ENCODE measurements around the gene RNF227.

Gene RNF227

DNA sequence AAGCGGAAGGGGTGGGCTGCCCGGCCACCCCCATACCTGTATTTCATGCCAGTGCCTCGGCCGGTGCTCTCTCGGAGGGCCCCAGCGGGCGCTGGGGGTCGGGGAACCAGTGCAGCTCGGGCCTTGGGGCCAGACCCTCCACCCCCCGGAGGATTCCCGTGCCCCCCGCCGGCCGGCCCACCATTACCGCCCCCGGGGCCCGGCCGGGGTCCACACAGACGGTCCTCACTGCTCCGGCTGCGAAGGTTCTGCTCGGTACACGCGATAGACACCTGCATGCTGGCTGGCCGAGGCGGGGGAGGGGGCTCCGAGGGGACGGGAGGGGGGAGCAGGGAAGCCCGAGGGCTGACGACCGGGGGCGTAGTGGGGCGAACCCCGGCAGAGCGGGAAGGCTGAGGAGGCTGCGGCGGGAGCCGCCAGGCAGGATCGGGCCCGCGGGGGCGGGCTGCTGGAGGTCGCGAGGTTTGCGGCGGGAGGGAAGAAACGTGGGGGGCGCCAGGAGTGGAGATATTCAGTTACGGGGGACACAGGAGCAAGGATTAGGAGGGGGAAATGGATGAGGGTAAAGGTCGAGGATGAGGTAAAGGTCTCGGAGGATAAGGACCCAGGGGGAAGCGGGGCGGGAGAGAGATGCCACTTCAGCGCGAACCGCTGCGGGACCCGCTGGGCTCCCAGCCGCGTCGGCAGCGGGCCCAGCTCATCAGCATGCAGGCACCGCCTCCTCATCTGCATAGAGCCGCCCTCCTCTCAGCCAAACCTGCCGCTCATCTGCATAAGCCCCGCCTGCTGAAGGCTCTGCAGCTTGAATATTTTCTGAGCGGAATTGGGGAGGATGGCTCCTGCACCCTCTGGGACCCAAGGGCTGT lies 13.3 kb upstream of the RNF227 start, which contains the start of gene KCNAB3:
Gene KCNAB3, minus strand, starts transcription at position 699 of the 866 bp plus-strand sequence. Its CDS starts 421 bp downstream, at position 278.
- peak; percentile 20 for DNase-seq

DNA sequence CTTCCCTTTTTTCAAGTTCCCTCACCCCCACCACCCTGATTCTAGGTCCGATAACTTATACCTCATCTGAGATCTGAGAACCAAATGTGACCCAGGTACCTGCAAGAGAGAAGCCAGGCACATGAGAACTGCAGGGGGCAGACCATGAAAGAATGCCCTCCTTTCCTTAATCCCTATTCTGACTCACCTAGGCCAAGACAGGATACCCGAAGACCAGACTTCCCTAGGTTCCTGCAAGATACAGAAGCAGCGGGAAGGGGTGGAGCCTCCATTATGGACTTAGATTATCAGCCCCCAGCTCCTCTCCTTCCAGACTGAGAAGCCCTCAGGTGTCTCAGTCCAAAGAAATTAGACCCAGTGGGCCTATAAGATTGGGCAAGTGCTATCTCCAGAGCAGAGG lies 11.5 kb upstream of the RNF227 start:
- DNase-seq = no peak

DNA sequence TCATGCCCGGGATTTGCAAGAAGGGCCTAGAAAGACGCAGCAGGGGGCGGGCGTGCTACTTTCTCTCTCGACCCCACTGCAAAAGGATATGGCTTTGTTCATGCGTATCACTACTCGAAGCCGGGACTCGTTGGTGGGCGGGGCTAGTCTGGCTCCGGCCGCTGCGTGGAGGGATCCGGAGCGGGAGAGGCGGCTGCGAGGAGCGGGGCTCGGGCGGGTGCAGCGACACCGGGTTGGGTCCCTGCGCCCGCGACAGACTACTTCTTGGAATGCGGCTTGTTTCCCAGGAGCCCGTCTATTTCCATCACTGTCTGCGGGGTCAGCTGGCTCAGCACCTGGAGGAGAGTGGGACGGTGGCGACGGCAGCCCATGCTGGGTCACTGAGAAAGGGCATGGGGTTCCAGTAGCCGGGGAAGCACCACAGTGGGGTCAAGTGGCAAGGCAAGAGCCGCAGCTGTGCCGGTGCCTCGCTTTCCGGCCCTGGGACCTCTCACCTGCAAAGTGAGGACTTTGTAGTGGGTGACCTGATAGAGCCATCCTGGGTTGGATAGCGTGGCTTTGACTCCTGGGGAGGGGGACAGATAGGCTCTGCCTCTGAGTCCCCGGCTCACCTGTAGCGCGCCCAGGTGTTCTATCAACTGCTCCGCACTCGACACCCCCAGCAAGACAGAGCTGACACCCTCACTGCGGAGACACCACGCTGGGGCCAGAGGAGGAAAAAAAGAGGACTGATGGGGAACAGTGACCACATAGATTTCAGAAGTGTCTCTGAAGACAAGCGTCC lies 6.9 kb upstream of the RNF227 start:
- DNase-seq = peak; percentile 51

DNA sequence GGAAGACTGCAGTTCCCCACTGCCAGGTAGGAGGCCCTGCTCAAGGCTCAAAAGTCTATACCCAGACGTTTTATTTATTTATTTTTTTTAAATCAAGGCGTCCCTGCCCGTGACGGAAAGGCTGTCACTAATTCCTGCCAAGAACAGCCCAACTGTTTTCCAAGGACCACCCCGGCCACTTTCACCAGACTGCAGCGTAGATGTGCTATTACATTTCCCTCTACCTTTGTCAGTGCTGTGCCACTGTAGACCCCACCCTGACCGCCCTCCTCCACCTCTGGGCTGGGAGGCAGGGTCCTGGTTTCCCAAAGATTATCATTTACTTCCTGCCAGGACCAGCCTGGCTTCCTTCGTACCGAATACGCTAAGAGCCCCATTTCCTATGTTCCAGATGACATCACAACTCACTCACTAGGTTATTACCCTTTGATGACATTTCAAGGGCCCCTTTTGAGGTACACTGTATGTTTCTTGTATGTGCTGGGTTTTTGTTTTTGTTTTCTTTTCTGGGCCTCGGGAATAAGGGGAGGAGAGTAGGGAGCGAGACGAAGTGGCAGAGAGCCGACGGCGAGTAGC lies 6.3 kb upstream of the RNF227 start:
- no peak for DNase-seq

DNA sequence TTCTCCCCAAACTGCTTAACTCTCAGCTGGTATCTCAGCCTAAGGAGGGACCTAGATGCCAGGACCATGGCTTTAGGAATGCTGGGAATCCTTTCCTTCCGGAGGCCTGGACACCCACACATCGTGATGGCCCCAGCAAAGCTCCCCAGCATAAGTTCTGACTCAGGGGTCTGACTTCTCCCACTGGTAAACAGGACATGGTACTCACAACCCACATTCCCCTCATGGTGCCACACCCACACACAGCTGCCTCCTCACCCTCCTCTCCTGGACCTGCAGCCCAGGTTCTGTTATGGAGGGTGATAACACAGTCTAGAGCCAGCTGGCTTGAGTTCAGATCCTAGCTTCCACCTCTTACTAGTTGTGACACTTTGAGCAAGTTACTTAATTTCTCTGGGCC lies 719 bp upstream of the RNF227 start:
- DNase-seq = no peak

DNA sequence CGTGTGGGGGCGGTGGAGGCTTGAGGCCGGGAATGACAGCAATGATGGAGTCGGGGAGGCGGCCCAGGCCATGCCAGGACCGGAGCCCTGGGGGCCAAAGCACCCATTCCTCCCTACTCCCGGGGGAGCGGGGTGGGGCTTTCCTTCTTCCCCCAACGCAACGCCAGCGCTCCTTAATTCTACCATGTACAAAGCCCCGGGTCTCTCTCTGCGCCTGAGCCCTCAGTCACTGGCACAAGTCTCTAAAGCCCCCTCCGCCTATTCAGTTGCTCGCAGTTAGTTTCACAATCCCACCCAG lies 245 bp upstream of the RNF227 start:
- no peak for DNase-seq

DNA sequence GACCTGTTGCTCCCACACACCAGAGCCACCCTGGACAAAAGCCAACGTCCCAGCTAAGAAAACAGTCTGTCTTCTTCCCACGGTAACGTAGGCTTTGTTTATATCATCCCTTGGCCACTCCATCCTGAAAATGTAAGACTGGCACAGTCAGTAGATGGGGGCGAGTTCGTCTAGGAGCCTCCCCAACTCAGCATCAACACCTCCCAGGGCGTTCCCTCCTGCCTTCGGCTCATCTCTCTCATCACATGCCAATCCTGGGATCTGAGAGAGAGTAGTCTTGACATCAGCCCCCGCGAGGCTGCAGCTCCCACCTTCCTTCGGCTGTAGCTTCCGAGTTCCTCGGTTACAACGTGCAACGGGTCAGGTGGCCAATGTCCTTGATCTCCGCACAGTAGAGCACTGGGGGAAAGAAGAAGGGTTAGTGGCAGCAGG lies 894 bp downstream of the RNF227 start:
- DNase-seq = no peak

DNA sequence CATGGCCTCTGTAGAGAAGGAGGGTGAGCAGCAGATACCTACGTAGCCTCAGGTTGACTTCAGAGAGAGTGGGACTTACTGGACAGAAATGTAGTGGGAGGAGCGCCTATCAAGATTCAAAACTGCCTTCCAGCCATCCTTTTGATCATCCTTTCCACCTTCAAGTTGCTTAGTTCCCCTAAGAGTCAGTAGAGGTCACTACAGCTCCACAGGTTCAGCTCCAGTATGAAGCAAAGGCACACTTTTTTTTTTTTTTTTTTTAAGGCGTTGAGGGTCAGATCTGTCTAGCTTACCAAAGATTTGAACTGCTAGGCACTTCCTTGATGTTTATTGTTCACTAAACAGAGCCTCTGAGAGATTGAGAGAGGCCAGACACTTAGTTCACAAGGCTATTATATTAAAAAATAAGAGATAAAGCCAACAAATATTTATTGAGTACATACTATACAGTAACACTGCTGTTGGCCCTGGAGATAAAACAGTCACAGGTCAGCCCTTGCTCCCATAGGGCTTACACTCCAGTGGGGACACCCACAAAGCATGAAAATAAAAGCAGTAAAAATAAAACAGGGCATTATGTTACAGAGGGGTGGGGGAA lies 3.1 kb downstream of the RNF227 start:
- peak; percentile 19 for DNase-seq

DNA sequence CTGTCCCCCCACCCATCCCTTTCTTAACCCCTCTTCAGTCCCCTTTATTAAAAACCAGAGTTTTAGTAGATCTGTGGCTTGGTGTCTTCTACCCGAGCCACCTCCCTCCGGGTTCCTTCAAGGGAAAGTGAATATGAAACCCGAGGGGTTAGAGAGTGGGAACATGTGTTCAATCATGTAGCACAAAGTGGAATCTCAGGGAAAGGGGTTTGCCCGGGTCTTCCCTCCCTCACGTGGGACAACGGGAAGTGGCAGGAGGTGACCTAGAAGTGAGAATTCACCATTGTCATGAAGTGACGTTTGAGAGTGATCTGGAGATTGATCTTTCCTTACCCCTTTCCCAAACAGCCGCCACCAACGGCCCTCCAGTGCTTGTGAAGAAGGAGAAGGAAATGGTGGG lies 5.0 kb downstream of the RNF227 start:
- DNase-seq = no peak

DNA sequence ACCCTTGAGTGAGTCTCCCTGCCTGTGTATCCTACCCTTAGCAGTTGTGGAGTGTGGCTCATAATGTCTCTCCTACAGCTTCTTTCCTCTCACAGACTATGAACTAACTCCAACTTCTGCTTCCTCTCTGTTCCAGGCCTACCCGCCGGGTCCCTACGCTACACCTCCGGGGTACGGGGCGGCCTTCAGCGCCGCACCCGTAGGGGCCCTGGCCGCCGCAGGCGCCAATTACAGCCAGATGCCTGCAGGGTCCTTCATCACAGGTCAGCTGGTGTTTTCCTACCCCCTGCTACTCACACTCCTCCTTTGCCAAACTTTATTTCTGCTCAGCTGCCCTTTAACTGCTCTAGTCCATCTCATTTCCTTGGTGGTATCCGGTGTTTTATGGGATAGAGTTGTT lies 5.4 kb downstream of the RNF227 start:
- no peak for DNase-seq

DNA sequence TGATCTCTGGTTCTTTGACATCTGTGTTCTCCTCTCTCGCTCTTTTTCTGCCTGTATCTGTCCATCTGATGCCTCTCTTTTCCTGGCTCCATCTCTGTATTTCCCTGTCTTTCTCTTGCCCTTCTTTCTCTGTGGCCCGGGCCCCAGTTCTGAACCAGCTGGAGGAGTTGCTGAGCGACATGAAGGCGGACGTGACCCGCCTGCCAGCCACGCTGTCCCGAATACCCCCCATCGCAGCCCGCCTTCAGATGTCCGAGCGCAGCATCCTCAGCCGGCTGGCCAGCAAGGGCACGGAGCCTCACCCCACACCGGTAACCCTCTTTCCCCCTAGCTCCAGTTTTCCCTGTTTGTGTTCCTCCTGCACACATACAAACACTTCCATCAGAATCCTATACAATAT lies 5.8 kb downstream of the RNF227 start:
- no peak for DNase-seq

DNA sequence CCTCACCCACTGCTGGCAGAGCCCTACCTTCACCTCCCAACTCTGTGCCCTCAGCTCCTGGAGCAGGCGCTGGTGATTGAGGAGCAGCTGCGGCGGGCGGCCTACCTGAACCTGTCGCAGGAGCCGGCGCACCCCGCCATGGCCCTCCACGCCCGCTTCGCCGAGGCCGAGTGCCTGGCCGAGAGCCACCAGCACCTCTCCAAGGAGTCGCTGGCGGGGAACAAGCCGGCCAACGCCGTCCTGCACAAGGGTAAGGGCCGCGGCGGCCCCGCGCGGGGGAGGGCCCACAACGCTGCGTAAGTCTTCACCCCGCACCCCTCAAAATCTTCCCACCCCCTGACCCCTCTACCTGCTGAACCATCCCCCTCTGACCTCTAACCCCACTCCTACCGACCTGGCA lies 7.0 kb downstream of the RNF227 start:
- no peak for DNase-seq

DNA sequence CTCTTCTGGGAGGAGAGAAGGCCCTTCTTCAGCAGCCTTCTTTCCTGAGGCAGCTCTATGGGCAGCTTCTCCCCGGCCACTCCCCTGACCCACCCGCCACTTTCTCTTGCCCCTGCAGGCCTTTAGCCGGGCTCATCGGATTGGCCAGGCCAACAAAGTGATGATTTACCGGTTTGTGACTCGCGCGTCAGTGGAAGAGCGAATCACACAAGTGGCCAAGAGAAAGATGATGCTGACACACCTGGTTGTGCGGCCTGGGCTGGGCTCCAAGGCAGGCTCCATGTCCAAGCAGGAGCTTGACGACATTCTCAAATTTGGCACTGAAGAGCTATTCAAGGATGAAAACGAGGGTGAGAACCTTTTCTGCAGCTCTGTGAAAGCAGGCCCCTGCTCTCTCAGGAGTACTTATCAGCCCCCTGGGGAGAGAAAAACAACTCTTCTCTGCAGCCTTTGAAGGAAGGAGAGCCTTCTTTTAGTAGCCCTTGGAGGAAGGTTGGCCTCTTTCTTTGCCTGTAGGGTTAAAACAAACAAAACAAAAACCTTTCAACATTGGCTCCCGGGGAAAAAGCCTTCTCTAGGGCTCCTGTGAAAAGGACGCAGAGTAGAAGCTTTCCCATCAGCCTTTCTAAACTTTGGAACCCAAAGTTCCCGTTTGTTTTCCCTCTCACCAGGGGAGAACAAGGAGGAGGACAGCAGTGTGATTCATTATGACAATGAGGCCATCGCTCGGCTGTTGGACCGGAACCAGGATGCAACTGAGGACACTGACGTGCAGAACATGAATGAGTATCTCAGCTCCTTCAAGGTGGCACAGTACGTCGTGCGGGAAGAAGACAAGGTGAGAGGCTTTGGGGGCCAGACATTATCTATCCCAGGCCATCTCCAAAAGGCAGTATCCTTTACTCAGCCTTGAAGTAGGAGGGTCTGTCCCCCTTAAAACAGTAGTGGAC lies 12.7 kb downstream of the RNF227 start:
- no peak for DNase-seq

DNA sequence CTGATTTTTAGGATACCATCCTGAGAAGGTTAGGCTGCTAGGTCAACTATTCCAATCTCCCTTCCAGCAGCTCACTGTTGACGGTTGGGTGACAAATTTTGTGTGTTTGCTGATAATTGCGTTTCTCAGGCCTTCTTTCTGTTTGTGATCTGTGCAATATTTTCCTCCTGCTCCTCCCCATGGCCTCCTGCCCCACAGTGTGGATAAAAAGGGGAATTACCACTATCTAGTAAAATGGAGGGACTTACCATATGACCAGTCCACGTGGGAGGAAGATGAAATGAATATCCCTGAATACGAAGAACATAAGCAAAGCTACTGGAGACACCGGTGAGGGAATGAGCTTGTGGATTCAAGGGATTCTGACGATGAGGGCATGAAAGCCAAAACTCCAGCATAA lies 18.3 kb downstream of the RNF227 start:
- no peak for DNase-seq

DNA sequence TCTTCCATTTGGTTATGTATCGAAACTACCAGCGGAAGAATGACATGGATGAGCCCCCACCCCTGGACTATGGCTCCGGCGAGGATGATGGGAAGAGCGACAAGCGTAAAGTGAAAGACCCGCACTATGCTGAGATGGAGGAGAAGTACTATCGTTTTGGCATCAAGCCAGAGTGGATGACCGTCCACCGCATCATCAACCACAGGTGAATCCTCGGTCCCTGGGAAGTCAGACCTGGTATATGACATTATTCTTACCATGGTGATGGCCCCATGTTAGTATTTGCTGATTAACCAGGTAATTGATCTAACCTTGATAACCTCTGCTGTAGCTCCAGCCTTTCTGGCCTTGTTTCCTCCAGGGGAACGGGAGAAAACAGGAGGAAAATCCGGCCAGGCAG lies 19.0 kb downstream of the RNF227 start:
- no peak for DNase-seq

DNA sequence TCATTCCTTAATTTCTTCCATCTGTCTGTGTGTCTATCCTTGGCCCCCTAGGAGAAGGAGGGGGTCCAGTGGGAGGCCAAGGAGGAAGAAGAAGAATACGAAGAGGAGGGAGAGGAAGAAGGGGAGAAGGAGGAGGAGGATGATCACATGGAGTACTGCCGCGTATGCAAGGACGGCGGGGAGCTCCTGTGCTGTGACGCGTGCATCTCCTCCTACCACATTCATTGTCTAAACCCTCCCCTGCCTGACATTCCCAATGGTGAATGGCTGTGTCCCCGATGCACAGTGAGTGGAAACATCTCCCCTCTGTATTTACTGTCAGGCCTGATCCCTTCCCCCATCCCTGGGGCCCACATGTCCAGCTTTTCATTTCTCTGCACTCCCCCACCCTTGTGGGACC lies 21.2 kb downstream of the RNF227 start:
- DNase-seq = no peak

DNA sequence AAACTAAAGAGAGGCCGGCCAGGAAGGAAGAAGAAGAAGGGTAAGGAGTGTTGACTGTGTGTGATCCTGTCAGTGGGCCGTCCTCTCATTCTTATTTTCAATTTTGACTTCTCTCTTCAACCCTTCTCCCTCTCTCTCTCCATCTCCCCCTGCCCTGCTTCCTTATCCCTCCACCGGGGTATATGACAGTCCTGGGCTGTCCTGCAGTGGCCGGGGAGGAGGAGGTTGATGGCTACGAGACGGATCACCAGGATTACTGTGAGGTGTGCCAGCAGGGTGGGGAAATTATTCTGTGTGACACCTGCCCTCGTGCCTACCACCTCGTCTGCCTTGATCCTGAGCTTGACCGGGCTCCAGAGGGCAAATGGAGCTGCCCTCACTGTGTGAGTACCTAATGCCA lies 21.9 kb downstream of the RNF227 start:
- DNase-seq = no peak

DNA sequence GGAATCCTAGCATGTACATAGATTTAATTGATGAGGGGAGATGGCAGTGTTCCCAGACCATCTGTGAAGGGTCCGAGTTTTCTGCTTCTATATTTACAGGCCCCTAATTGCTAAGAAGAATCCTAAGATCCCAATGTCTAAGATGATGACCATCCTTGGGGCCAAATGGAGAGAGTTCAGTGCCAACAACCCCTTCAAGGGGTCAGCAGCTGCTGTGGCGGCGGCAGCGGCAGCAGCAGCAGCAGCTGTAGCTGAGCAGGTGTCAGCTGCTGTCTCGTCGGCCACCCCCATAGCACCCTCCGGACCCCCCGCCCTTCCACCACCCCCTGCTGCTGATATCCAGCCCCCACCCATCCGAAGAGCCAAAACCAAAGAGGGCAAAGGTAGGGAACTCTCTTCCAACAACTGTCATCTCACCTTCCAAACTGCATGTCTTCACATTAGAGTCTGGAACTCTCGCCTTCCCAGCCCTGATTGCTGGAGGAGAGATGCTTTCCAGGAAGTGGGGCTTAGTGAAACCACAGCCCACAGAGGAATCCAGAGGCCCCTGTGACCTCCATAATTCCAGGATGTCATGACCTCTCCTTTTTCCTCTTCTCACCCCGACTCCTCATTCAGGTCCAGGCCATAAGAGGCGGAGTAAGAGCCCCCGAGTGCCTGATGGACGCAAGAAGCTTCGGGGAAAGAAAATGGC lies 22.8 kb downstream of the RNF227 start:
- DNase-seq = no peak

DNA sequence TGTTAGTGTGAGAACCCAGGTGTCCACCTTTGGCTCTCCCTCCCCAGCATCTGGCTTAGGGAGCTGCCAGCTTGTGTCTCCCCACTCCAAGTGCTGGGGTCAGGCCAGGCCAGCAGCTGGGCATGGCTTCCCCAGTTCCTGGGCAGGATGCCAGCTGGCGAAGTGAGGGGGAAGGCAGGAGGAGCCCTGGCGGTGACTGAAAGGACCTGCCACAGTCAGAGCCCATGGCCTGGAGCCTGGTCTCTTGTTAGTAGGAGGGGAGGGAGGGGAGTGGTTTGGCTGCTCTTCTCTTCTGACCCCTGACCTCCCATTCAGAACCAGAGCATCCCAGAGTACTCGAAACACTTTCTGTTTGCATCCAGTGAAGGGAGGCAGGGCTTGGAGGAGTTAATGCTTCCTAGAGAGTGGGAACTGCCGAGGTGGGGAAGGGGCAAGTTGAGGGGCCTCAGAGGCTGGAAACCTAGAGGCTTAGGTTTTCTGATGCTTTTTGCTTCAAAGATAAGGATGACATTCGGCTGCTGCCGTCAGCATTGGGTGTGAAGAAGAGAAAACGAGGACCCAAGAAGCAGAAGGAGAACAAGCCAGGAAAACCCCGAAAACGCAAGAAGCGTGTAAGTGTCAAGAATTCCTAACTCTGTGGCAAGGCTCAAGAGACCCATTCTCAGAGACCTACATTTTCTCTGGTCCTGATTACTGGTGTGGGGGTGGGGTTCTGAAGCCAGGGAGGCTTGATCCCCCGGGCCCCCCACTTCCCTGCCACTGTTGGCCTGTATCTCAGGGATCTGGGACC lies 26.7 kb downstream of the RNF227 start:
- peak; percentile 82 for DNase-seq

DNA sequence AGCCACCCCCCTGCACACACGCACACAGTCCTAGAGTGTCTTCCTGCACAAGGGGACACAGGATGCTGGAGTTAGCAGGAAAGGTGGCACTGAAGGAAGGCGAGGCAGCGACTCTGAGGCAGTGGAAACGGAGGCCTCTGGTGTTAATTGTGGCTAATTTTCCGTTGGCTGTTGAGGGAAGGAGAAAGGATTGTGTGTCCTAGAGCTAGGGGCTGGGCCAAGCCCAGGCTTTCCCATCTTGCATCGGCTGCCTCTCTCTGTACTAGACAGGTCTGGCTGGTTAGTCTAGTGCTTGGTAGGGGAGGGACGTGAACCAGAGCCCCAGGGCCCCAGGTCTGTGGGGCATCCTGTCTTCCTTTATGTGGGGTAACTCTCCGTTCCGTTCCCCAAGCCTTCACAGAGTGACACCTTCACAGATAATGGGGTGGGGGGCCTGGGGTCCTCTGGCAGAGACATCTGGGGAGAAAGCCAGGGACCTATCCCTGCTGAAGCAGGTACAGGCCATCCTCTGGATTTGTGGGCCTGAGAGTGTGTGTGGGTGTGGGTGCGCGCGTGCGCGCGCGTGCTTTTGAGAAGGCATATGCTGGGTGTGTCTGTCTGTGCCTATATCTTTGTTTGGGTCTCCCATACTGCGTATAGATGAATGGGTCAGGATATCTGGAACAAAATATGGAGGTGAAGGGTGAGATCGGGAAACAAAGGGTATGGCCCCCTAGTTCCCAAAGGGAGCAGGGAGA lies 27.7 kb downstream of the RNF227 start, which contains the start of gene CHD3:
Gene CHD3, plus strand, starts transcription at position 606 of the 737 bp plus-strand sequence. CDS start 212 bp downstream, outside the sequence.
- no peak for DNase-seq

All from DMS153 (cell line).